ENCODE measurements around the gene ROCK2.

GRCh38 chr2:11377928-11378545 lies 33.6 kb upstream of the ROCK2 start:
- TF ChIP-seq, protein P1, sequence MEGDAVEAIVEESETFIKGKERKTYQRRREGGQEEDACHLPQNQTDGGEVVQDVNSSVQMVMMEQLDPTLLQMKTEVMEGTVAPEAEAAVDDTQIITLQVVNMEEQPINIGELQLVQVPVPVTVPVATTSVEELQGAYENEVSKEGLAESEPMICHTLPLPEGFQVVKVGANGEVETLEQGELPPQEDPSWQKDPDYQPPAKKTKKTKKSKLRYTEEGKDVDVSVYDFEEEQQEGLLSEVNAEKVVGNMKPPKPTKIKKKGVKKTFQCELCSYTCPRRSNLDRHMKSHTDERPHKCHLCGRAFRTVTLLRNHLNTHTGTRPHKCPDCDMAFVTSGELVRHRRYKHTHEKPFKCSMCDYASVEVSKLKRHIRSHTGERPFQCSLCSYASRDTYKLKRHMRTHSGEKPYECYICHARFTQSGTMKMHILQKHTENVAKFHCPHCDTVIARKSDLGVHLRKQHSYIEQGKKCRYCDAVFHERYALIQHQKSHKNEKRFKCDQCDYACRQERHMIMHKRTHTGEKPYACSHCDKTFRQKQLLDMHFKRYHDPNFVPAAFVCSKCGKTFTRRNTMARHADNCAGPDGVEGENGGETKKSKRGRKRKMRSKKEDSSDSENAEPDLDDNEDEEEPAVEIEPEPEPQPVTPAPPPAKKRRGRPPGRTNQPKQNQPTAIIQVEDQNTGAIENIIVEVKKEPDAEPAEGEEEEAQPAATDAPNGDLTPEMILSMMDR (conservative IDR thresholded peaks at IDR 0.05; ENCODE audit: low read depth, low read length): no peak
- TF ChIP-seq EZH2 (IDR thresholded peaks at IDR 0.05; ENCODE audit: borderline replicate concordance, low read depth, low read length, poor library complexity, severe bottlenecking): no peak

Data from A673 (cell line).